Choroid plexus epithelial cell (primary cell): ENCODE data around the gene DHX8.
A peak's percentile ranks its signal among the peaks of the same experiment; 100 is the strongest.
"Not testable (repeated sequence)": the region's sequence is repeated elsewhere in the genome, so short reads cannot be mapped to it uniquely, and the experiment has no call there.

Source experiments
- DNase-seq: peaks from one replicate; pipeline ENCODE4 v3.0.0-alpha.2; 2010; ENCODE audit warnings: low read depth
- H3K4me3 ChIP-seq: 2 replicates; pipeline ENCODE4 v1.5.1; 2011; ENCODE audit warnings: low read depth, mild to moderate bottlenecking, control low read depth, low read length, moderate library complexity
- CTCF ChIP-seq: conservative IDR thresholded peaks from 2 replicates; pipeline ENCODE4 v1.5.1; 2011; ENCODE audit warnings: low read depth, mild to moderate bottlenecking, control low read depth, inconsistent platforms, low read length, moderate library complexity

The DHX8 gene

DNA sequence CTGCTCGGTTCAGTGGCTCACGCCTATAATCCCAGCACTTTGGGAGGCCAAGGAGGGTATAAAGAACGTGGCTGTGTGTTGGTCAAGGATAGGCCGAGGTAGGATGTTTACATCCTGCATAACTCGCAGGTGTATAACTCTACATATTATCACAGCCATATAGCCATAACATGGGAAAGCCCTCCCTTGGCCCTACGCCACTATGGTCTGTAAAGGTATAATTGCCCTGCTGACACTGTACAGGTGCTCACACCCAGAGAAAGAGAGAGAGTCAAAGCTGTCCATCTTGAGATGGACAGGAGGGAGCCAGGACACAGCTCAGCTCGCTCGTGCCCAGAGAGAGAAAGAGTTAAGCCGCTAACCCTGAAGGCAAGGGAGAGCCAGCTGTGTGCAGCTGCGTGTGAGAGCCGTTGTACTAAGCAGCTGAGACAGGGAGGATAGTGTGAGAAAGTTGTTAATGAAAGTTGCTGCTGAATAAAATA lies 30.4 kb upstream of the DHX8 start:
- TF ChIP-seq CTCF, result no peak
- DNase-seq, result no peak
- no peak overlapping the region for H3K4me3 ChIP-seq

DNA sequence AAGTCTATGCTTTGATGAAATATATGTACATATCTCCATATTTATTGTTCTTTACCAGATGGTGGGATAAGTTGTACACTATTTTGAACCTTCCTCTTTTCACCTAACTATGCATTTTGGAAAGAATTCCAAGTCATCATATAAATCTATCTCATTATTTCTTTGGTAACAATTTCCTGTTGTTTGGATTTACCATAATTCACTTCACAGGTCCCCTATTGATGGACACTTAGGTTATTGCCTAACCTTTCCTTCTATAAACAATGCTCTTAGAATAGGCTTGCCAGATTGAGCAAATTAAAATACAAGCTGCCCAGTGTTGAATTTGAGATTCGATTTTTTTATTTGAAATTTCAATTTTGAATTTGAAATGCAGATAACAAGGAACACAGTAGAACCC lies 28.9 kb upstream of the DHX8 start:
- no peak overlapping the region for H3K4me3 ChIP-seq
- no peak for DNase-seq
- no peak for TF ChIP-seq CTCF

- H3K4me3 ChIP-seq, result no peak overlapping the region
- DNase-seq, result no peak
- TF ChIP-seq CTCF, result no peak
Observed at GRCh38 chr17:43456029-43456428, 27.7 kb upstream of the DHX8 start.

DNA sequence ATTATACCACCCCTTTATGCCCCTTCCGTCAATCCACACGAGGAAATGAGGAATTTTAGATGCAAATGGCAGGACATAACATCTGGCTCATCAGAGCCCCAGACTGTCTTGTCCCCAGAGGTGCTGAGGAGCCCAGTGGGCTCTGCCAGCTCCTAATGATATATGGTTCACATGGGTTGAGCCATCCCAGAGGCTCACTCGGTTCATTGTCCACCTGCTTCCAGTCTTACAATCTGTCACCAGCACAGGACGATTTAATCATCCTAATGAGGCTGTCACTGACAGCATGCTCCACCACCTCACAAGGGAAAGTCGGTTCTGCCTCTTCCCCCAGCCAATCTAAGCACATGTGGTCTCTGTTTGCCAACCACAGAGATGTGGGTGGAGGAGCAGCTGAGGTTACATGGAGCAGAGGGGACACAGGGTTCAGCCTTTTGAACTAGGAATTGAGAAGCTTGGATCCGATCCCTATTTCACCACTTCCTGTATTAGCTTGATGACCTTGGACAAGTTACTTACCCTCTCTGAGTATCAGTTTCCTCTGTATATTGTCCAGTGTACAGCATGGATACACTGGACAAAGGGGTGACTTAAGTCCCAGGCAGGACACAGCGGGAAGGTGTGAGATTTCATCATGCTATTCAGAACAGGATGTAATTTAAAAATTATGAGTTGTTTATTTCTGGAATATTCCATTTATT lies 27.0 kb upstream of the DHX8 start:
- no peak overlapping the region for H3K4me3 ChIP-seq
- TF ChIP-seq CTCF, result no peak
- peak; percentile 42 for DNase-seq

GRCh38 chr17:43457362-43457692 lies 26.4 kb upstream of the DHX8 start:
- no peak overlapping the region for H3K4me3 ChIP-seq
- no peak for DNase-seq
- TF ChIP-seq CTCF, result no peak

GRCh38 chr17:43459878-43460277 lies 23.9 kb upstream of the DHX8 start:
- not testable (repeated sequence) for DNase-seq, H3K4me3 ChIP-seq

- DNase-seq, result no peak
- TF ChIP-seq CTCF, result no peak
- H3K4me3 ChIP-seq, result no peak overlapping the region
Observed at GRCh38 chr17:43461185-43461584, 22.6 kb upstream of the DHX8 start.

GRCh38 chr17:43462569-43462968 lies 21.2 kb upstream of the DHX8 start:
- H3K4me3 ChIP-seq, DNase-seq: not testable (repeated sequence)
